Measurements from ENCODE around the gene EFNA3. TPM values are rescaled to one million over a fixed set of nuclear protein-coding genes. Genes with fewer than 3 reads are reported as not detected.

EFNA3 gene
- total and polyA plus RNA-seq, 2 donors: 1.2 to 2.3 TPM

GRCh38 chr1:155091071-155092051 is 12.7 kb downstream of the EFNA3 start:
- H3K4me1 ChIP-seq (ENCODE audit: insufficient read depth): no peaks in the 10 kb centered on the region
- DNase-seq (ENCODE audit: extremely low spot score): no peak
- 23% methylated on average over 29 of the region's 29 CpGs for WGBS
- no peak overlapping the region for H3K27ac ChIP-seq (ENCODE audit: low read depth)
- no peaks in the 10 kb centered on the region for H3K36me3 ChIP-seq (ENCODE audit: insufficient read depth)
- no peak overlapping the region for H3K4me3 ChIP-seq (ENCODE audit: low read depth, low read length)

- Histone ChIP-seq H3K36me3 (ENCODE audit: insufficient read depth) (no peaks in the 10 kb centered on the region), H3K27ac (ENCODE audit: low read depth) (no peak overlapping the region), H3K4me3 (ENCODE audit: low read depth, low read length) (no peak overlapping the region), H3K4me1 (ENCODE audit: insufficient read depth) (no peaks in the 10 kb centered on the region)
- 82% methylated on average over 6 of the region's 6 CpGs for WGBS
- DNase-seq (ENCODE audit: extremely low spot score): no peak
Measured at GRCh38 chr1:155092131-155092530, 13.5 kb downstream of the EFNA3 start.

- no peak overlapping the region for H3K4me3 ChIP-seq (ENCODE audit: low read depth, low read length)
- WGBS: 91% methylated on average over 12 of the region's 12 CpGs
- no peaks in the 10 kb centered on the region for H3K36me3 ChIP-seq (ENCODE audit: insufficient read depth)
- DNase-seq (ENCODE audit: extremely low spot score): no peak
- no peak overlapping the region for H3K27ac ChIP-seq (ENCODE audit: low read depth)
- no peaks in the 10 kb centered on the region for H3K4me1 ChIP-seq (ENCODE audit: insufficient read depth)
Measured at GRCh38 chr1:155092641-155093040, 14.0 kb downstream of the EFNA3 start.

GRCh38 chr1:155093911-155094621 is 15.4 kb downstream of the EFNA3 start:
- 10% methylated on average over 13 of the region's 13 CpGs for WGBS
- Histone ChIP-seq H3K36me3 (ENCODE audit: insufficient read depth) (no peaks in the 10 kb centered on the region), H3K27ac (ENCODE audit: low read depth) (no peak overlapping the region), H3K4me3 (ENCODE audit: low read depth, low read length) (no peak overlapping the region), H3K4me1 (ENCODE audit: insufficient read depth) (no peaks in the 10 kb centered on the region)
- DNase-seq (ENCODE audit: extremely low spot score): no peak

GRCh38 chr1:155094622-155094948 is 15.9 kb downstream of the EFNA3 start:
- H3K4me3 ChIP-seq (ENCODE audit: low read depth, low read length): no peak overlapping the region
- H3K4me1 ChIP-seq (ENCODE audit: insufficient read depth): no peaks in the 10 kb centered on the region
- 82% methylated on average over 2 of the region's 2 CpGs for WGBS
- no peaks in the 10 kb centered on the region for H3K36me3 ChIP-seq (ENCODE audit: insufficient read depth)
- no peak overlapping the region for H3K27ac ChIP-seq (ENCODE audit: low read depth)
- DNase-seq (ENCODE audit: extremely low spot score): no peak

GRCh38 chr1:155099331-155099730 is 20.7 kb downstream of the EFNA3 start:
- H3K4me1 ChIP-seq (ENCODE audit: insufficient read depth): no peaks in the 10 kb centered on the region
- WGBS: 86% methylated on average over 7 of the region's 7 CpGs
- H3K36me3 ChIP-seq (ENCODE audit: insufficient read depth): no peaks in the 10 kb centered on the region
- no peak overlapping the region for H3K27ac ChIP-seq (ENCODE audit: low read depth)
- no peak for DNase-seq (ENCODE audit: extremely low spot score)
- no peak overlapping the region for H3K4me3 ChIP-seq (ENCODE audit: low read depth, low read length)

GRCh38 chr1:155103325-155103724 is 24.7 kb downstream of the EFNA3 start:
- Histone ChIP-seq H3K36me3 (ENCODE audit: insufficient read depth) (no peaks in the 10 kb centered on the region), H3K27ac (ENCODE audit: low read depth) (no peak overlapping the region), H3K4me3 (ENCODE audit: low read depth, low read length) (no peak overlapping the region), H3K4me1 (ENCODE audit: insufficient read depth) (no peaks in the 10 kb centered on the region)
- no peak for DNase-seq (ENCODE audit: extremely low spot score)
- 85% methylated on average over 9 of the region's 9 CpGs for WGBS

GRCh38 chr1:155104605-155105534 is 26.2 kb downstream of the EFNA3 start:
- no peak for DNase-seq (ENCODE audit: extremely low spot score)
- Histone ChIP-seq H3K36me3 (ENCODE audit: insufficient read depth) (no peaks in the 10 kb centered on the region), H3K27ac (ENCODE audit: low read depth) (no peak overlapping the region), H3K4me3 (ENCODE audit: low read depth, low read length) (no peak overlapping the region), H3K4me1 (ENCODE audit: insufficient read depth) (no peaks in the 10 kb centered on the region)
- 80% methylated on average over 7 of the region's 7 CpGs for WGBS

- H3K36me3 ChIP-seq (ENCODE audit: insufficient read depth): no peaks in the 10 kb centered on the region
- no peak overlapping the region for H3K4me3 ChIP-seq (ENCODE audit: low read depth, low read length)
- no peaks in the 10 kb centered on the region for H3K4me1 ChIP-seq (ENCODE audit: insufficient read depth)
- no peak for DNase-seq (ENCODE audit: extremely low spot score)
- 65% methylated on average over 7 of the region's 7 CpGs for WGBS
- no peak overlapping the region for H3K27ac ChIP-seq (ENCODE audit: low read depth)
Measured at GRCh38 chr1:155105604-155106011, 27.0 kb downstream of the EFNA3 start.

GRCh38 chr1:155106862-155107261 is 28.2 kb downstream of the EFNA3 start:
- DNase-seq (ENCODE audit: extremely low spot score): no peak
- no peaks in the 10 kb centered on the region for H3K4me1 ChIP-seq (ENCODE audit: insufficient read depth)
- H3K4me3 ChIP-seq (ENCODE audit: low read depth, low read length): no peak overlapping the region
- H3K36me3 ChIP-seq (ENCODE audit: insufficient read depth): no peaks in the 10 kb centered on the region
- H3K27ac ChIP-seq (ENCODE audit: low read depth): no peak overlapping the region
- WGBS: 68% methylated on average over 6 of the region's 6 CpGs

- 72% methylated on average over 12 of the region's 12 CpGs for WGBS
- no peak for DNase-seq (ENCODE audit: extremely low spot score)
- no peaks in the 10 kb centered on the region for H3K4me1 ChIP-seq (ENCODE audit: insufficient read depth)
- no peaks in the 10 kb centered on the region for H3K36me3 ChIP-seq (ENCODE audit: insufficient read depth)
- H3K27ac ChIP-seq (ENCODE audit: low read depth): no peak overlapping the region
- no peak overlapping the region for H3K4me3 ChIP-seq (ENCODE audit: low read depth, low read length)
Measured at GRCh38 chr1:155107309-155108264, 28.9 kb downstream of the EFNA3 start.

GRCh38 chr1:155108296-155108695 is 29.7 kb downstream of the EFNA3 start:
- Histone ChIP-seq H3K4me1 (ENCODE audit: insufficient read depth) (no peaks in the 10 kb centered on the region), H3K4me3 (ENCODE audit: low read depth, low read length) (no peak overlapping the region), H3K27ac (ENCODE audit: low read depth) (no peak overlapping the region), H3K36me3 (ENCODE audit: insufficient read depth) (no peaks in the 10 kb centered on the region)
- no peak for DNase-seq (ENCODE audit: extremely low spot score)
- WGBS: 72% methylated on average over 5 of the region's 5 CpGs
